ENCODE measurements around the gene RNH1. TPM values are rescaled to one million over a fixed set of nuclear protein-coding genes. Genes with fewer than 3 reads are reported as not detected.
A peak's percentile ranks its signal among the peaks of the same experiment; 100 is the strongest.

Gene RNH1
- total RNA-seq: 100 to 1,000 TPM; 185 to 248 TPM

- H3K27me3 ChIP-seq: no peaks in the 10 kb centered on the region
- H3K36me3 ChIP-seq: peaks cover 18% of the 10 kb centered on the region
- H3K27ac ChIP-seq: peak within 1 kb of the TSS; percentile 100
- no peaks in the 10 kb centered on the region for H3K9me3 ChIP-seq
- H3K4me1 ChIP-seq: peaks cover 0 to 49% of the 10 kb centered on the region in 2 donors
- DNase-seq (ENCODE audit: low spot score): peak; percentile 98
- H3K4me3 ChIP-seq: peak within 1 kb of the TSS; percentile 79 to 95
- peak in 1 of 2 donors; percentile 19 for TF ChIP-seq CTCF (IDR thresholded peaks at IDR 0.05)
Measured at GRCh38 chr11:506995-507726, at the start of gene RNH1. Gene RNH1, minus strand, starts transcription at chr11:507242. Its CDS starts 5,080 bp downstream, at chr11:502162.

GRCh38 chr11:555780-556661 is 49.0 kb upstream of the RNH1 start:
- Histone ChIP-seq H3K27me3 (peaks cover 17 to 36% of the 10 kb centered on the region in 2 donors), H3K27ac (no peak overlapping the region), H3K4me3 (no peak overlapping the region), H3K4me1 (peaks cover 0 to 23% of the 10 kb centered on the region in 2 donors), H3K9me3 (no peaks in the 10 kb centered on the region), H3K36me3 (no peaks in the 10 kb centered on the region)
- TF ChIP-seq CTCF (IDR thresholded peaks at IDR 0.05): no peak
- no peak for DNase-seq (ENCODE audit: low spot score)

GRCh38 chr11:555227-555779 is 48.3 kb upstream of the RNH1 start:
- Histone ChIP-seq H3K36me3 (no peaks in the 10 kb centered on the region), H3K4me3 (peak overlapping the region; percentile 4 to 38), H3K9me3 (no peaks in the 10 kb centered on the region), H3K27ac (no peak overlapping the region), H3K27me3 (peaks cover 17 to 36% of the 10 kb centered on the region in 2 donors), H3K4me1 (peaks cover 0 to 21% of the 10 kb centered on the region in 2 donors)
- TF ChIP-seq CTCF (IDR thresholded peaks at IDR 0.05): no peak
- DNase-seq (ENCODE audit: low spot score): no peak

- no peak overlapping the region for H3K27ac ChIP-seq
- H3K4me3 ChIP-seq: peak overlapping the region in 1 of 2 donors; percentile 38
- H3K36me3 ChIP-seq: no peaks in the 10 kb centered on the region
- TF ChIP-seq CTCF (IDR thresholded peaks at IDR 0.05): peak; percentile 53 to 74
- H3K4me1 ChIP-seq: peaks cover 0 to 16% of the 10 kb centered on the region in 2 donors
- no peaks in the 10 kb centered on the region for H3K9me3 ChIP-seq
- no peak for DNase-seq (ENCODE audit: low spot score)
- H3K27me3 ChIP-seq: peaks cover 17 to 36% of the 10 kb centered on the region in 2 donors
Measured at GRCh38 chr11:554428-555226, 47.6 kb upstream of the RNH1 start.

GRCh38 chr11:553988-554340 is 46.9 kb upstream of the RNH1 start:
- Histone ChIP-seq H3K9me3 (no peaks in the 10 kb centered on the region), H3K36me3 (no peaks in the 10 kb centered on the region), H3K27ac (no peak overlapping the region), H3K4me3 (no peak overlapping the region), H3K27me3 (peaks cover 17 to 36% of the 10 kb centered on the region in 2 donors), H3K4me1 (peaks cover 0 to 16% of the 10 kb centered on the region in 2 donors)
- TF ChIP-seq CTCF (IDR thresholded peaks at IDR 0.05): no peak
- DNase-seq (ENCODE audit: low spot score): no peak

Data from right atrium auricular region (tissue), 2 donors.